ENCODE data around the gene SLC28A2.

The SLC28A2 gene

GRCh38 chr15:45326280-45326679 is 74.2 kb downstream of the SLC28A2 start:
- DNase-seq (ENCODE audit: low read depth in 2 of 2, low spot score in 1 of 2) = no peak

- no peak for DNase-seq (ENCODE audit: low read depth in 2 of 2, low spot score in 1 of 2)
These were observed 74.7 kb downstream of the SLC28A2 start for GRCh38 chr15:45326741-45327140.
